Osteoblast (primary cell): ENCODE data around the gene OTOA. TPM values are rescaled to one million over a fixed set of nuclear protein-coding genes. Genes with fewer than 3 reads are reported as not detected.

Experiments used
- DNase-seq: peaks from one replicate; pipeline ENCODE4 v3.0.0; 2011; ENCODE audit warnings: low spot score, mixed read lengths; ENCODE audit not compliant: insufficient read length; ENCODE audit errors: missing footprints
- H2AFZ ChIP-seq: 2 replicates; pipeline ENCODE4 v1.6.0; 2011; ENCODE audit warnings: mild to moderate bottlenecking, low read length
- H3K27ac ChIP-seq: 2 replicates; pipeline ENCODE4 v1.5.1; 2011; ENCODE audit warnings: mild to moderate bottlenecking, low read depth, low read length, moderate library complexity
- H3K27me3 ChIP-seq: 2 replicates; pipeline ENCODE4 v1.6.0; 2012; ENCODE audit warnings: mild to moderate bottlenecking, control low read depth, inconsistent platforms, low read length, moderate library complexity; ENCODE audit not compliant: insufficient read depth
- H3K36me3 ChIP-seq: 2 replicates; pipeline ENCODE4 v1.5.1; 2011; ENCODE audit warnings: mild to moderate bottlenecking, low read length, control low read depth, moderate library complexity; ENCODE audit not compliant: insufficient read depth
- H3K4me1 ChIP-seq: 2 replicates; pipeline ENCODE4 v1.5.1; 2011; ENCODE audit warnings: mild to moderate bottlenecking, low read length, control low read depth, moderate library complexity; ENCODE audit not compliant: insufficient read depth
- H3K4me2 ChIP-seq: 2 replicates; pipeline ENCODE4 v1.6.0; 2011; ENCODE audit warnings: mild to moderate bottlenecking, low read length; ENCODE audit not compliant: insufficient read depth
- H3K4me3 ChIP-seq: fragments of 200-600 bp; sonication (generic); 3 replicates; pipeline ENCODE4 v1.5.1; 2012; ENCODE audit warnings: mild to moderate bottlenecking, low read length, inconsistent platforms; ENCODE audit not compliant: insufficient read depth
- H3K79me2 ChIP-seq: 2 replicates; pipeline ENCODE4 v1.6.0; 2012; ENCODE audit warnings: mild to moderate bottlenecking, low read length, control low read depth, inconsistent platforms; ENCODE audit not compliant: insufficient read depth
- H3K9me3 ChIP-seq: 2 replicates; pipeline ENCODE4 v1.5.1; 2011; ENCODE audit warnings: low read depth, low read length, control low read depth
- H4K20me1 ChIP-seq: 2 replicates; pipeline ENCODE4 v1.6.0; 2012; ENCODE audit warnings: mild to moderate bottlenecking, low read length, control low read depth; ENCODE audit not compliant: insufficient read depth
- CTCF ChIP-seq: IDR thresholded peaks from 2 replicates; pipeline ENCODE4 v1.5.1; 2011; ENCODE audit warnings: mild to moderate bottlenecking, low read depth, low read length, moderate library complexity; ENCODE audit errors: extremely low read depth
- total RNA-seq: library from RNA; depleted of rRNA; stranded (reverse); fragments of >200 nt; gene quantifications from 2 replicates; pipeline ENCODE4 v1.2.3, GENCODE V29; 2012

The OTOA gene
- total RNA-seq, 1 donor = under 0.01 TPM

GRCh38 chr16:21654881-21655280 is 8.9 kb upstream of the OTOA start:
- H3K79me2 ChIP-seq = peaks cover 25% of the 10 kb centered on the region
- H3K27me3 ChIP-seq = no peaks in the 10 kb centered on the region
- no peaks in the 10 kb centered on the region for H3K9me3 ChIP-seq
- peaks cover 12% of the 10 kb centered on the region for H3K36me3 ChIP-seq
- TF ChIP-seq CTCF = no peak
- no peak for DNase-seq
- H3K4me2 ChIP-seq = no peak overlapping the region
- H3K4me1 ChIP-seq = no peaks in the 10 kb centered on the region
- H2AFZ ChIP-seq = no peak overlapping the region
- H3K27ac ChIP-seq = no peak overlapping the region
- peaks cover 6% of the 10 kb centered on the region for H4K20me1 ChIP-seq
- H3K4me3 ChIP-seq = no peak overlapping the region

- H3K79me2 ChIP-seq = peaks cover 16% of the 10 kb centered on the region
- no peak overlapping the region for H3K4me2 ChIP-seq
These were observed 6.7 kb upstream of the OTOA start for GRCh38 chr16:21656795-21657768.

GRCh38 chr16:21659124-21659523 is 4.6 kb upstream of the OTOA start:
- Histone ChIP-seq H3K79me2 (peaks cover 6% of the 10 kb centered on the region), H3K27ac (no peak overlapping the region), H2AFZ (no peak overlapping the region), H3K4me1 (no peaks in the 10 kb centered on the region), H3K36me3 (peaks cover 12% of the 10 kb centered on the region), H4K20me1 (peaks cover 9% of the 10 kb centered on the region), H3K27me3 (peaks cover 11% of the 10 kb centered on the region), H3K4me3 (no peak overlapping the region), H3K9me3 (no peaks in the 10 kb centered on the region), H3K4me2 (no peak overlapping the region)
- no peak for DNase-seq
- TF ChIP-seq CTCF = no peak

More at GRCh38 chr16:21656795-21657768, 6.7 kb upstream of the OTOA start:
- no peaks in the 10 kb centered on the region for H3K4me1 ChIP-seq
- peaks cover 9% of the 10 kb centered on the region for H4K20me1 ChIP-seq
- H3K9me3 ChIP-seq = no peaks in the 10 kb centered on the region
- H2AFZ ChIP-seq = no peak overlapping the region
- TF ChIP-seq CTCF = peak; percentile 89
- peak; percentile 90 for DNase-seq
- H3K27me3 ChIP-seq = no peaks in the 10 kb centered on the region
- H3K4me3 ChIP-seq = no peak overlapping the region
- no peak overlapping the region for H3K27ac ChIP-seq
- peaks cover 12% of the 10 kb centered on the region for H3K36me3 ChIP-seq

GRCh38 chr16:21664801-21665492 is 1.2 kb downstream of the OTOA start:
- Histone ChIP-seq H3K4me1 (no peaks in the 10 kb centered on the region), H3K79me2 (no peaks in the 10 kb centered on the region), H4K20me1 (peaks cover 3% of the 10 kb centered on the region), H3K27ac (no peak overlapping the region), H3K9me3 (no peaks in the 10 kb centered on the region), H2AFZ (no peak overlapping the region), H3K4me2 (no peak overlapping the region), H3K27me3 (peaks cover 26% of the 10 kb centered on the region), H3K4me3 (no peak overlapping the region), H3K36me3 (no peaks in the 10 kb centered on the region)
- DNase-seq = no peak
- no peak for TF ChIP-seq CTCF
